GM23338 (cell line): ENCODE data around the gene PDE4B. TPM values are rescaled to one million over a fixed set of nuclear protein-coding genes. Genes with fewer than 3 reads are reported as not detected.

ENCODE experiments used
- ATAC-seq: fragments of 200-7000 bp; cut with Tn5 transposase; 3 replicates; pipeline ENCODE4 v1.9.1; 2020
- DNase-seq: peaks from one replicate; pipeline ENCODE4 v3.0.0-alpha.2; 2015; ENCODE audit warnings: low spot score
- H2AFZ ChIP-seq: fragments of 200-600 bp; sonication (generic); 2 replicates; pipeline ENCODE4 v1.8.0; 2016; ENCODE audit warnings: antibody characterized with exemption, mild to moderate bottlenecking, moderate library complexity
- H3F3A ChIP-seq: fragments of 200-600 bp; sonication (generic); replicated peaks from 2 replicates; pipeline ENCODE4 v1.8.0; 2017; ENCODE audit warnings: antibody characterized with exemption, mixed run types, low read depth
- H3K27ac ChIP-seq: fragments of 200-600 bp; sonication (generic); 2 replicates; pipeline ENCODE4 v1.6.1; 2016; ENCODE audit warnings: low read depth
- H3K27me3 ChIP-seq: fragments of 200-600 bp; sonication (generic); 2 replicates; pipeline ENCODE4 v1.8.0; 2016; ENCODE audit warnings: mild to moderate bottlenecking, mixed run types, moderate library complexity; ENCODE audit not compliant: insufficient read depth
- H3K36me3 ChIP-seq: fragments of 200-600 bp; sonication (generic); 2 replicates; pipeline ENCODE4 v1.8.0; 2016; ENCODE audit warnings: mild to moderate bottlenecking; ENCODE audit not compliant: insufficient read depth
- H3K4me1 ChIP-seq: fragments of 200-600 bp; sonication (generic); 2 replicates; pipeline ENCODE4 v1.8.0; 2016; ENCODE audit warnings: mild to moderate bottlenecking, moderate library complexity; ENCODE audit not compliant: insufficient read depth
- H3K4me2 ChIP-seq: fragments of 200-600 bp; sonication (generic); 2 replicates; pipeline ENCODE4 v1.7.1; 2017; ENCODE audit warnings: mixed run types
- H3K4me3 ChIP-seq: fragments of 200-600 bp; sonication (generic); 2 replicates; pipeline ENCODE4 v1.6.1; 2016; ENCODE audit warnings: mixed run types
- H3K79me2 ChIP-seq: fragments of 200-600 bp; sonication (generic); replicated peaks from 2 replicates; pipeline ENCODE4 v1.8.0; 2017; ENCODE audit warnings: mild to moderate bottlenecking; ENCODE audit not compliant: insufficient read depth
- H3K9me2 ChIP-seq: fragments of 200-600 bp; sonication (generic); 2 replicates; pipeline ENCODE4 v1.8.0; 2017; ENCODE audit not compliant: insufficient read depth
- H4K20me1 ChIP-seq: fragments of 200-600 bp; sonication (generic); replicated peaks from 2 replicates; pipeline ENCODE4 v1.8.0; 2017; ENCODE audit warnings: mild to moderate bottlenecking; ENCODE audit not compliant: insufficient read depth
- H3K27ac Mint-ChIP-seq: 2 replicates; pipeline ENCODE4 v1.8.0; 2020; ENCODE audit warnings: inconsistent platforms, mild to moderate bottlenecking, moderate library complexity, mixed read lengths
- H3K27me3 Mint-ChIP-seq: 3 replicates; pipeline ENCODE4 v1.8.0; 2022; ENCODE audit warnings: low read depth, mild to moderate bottlenecking, moderate library complexity, mixed read lengths, inconsistent platforms; ENCODE audit not compliant: insufficient read depth, poor library complexity
- H3K36me3 Mint-ChIP-seq: 3 replicates; pipeline ENCODE4 v1.8.0; 2021; ENCODE audit warnings: low read depth, mild to moderate bottlenecking, inconsistent platforms, moderate library complexity, mixed read lengths
- H3K4me1 Mint-ChIP-seq: 3 replicates; pipeline ENCODE4 v1.8.0; 2020; ENCODE audit warnings: mild to moderate bottlenecking, inconsistent platforms, mixed read lengths
- H3K4me3 Mint-ChIP-seq: 3 replicates; pipeline ENCODE4 v1.8.0; 2021; ENCODE audit warnings: moderate library complexity, mild to moderate bottlenecking, inconsistent platforms, mixed read lengths
- H3K9me3 Mint-ChIP-seq: 3 replicates; pipeline ENCODE4 v1.8.0; 2020; ENCODE audit warnings: moderate library complexity, mild to moderate bottlenecking, inconsistent platforms, mixed read lengths
- CREB1 ChIP-seq: fragments of 250-450 bp; sonication (Bioruptor Pico); IDR thresholded peaks from 2 replicates; pipeline ENCODE4 v1.5.0; 2020; ENCODE audit warnings: low read depth, mild to moderate bottlenecking, moderate library complexity
- EZH2 ChIP-seq: fragments of 200-600 bp; sonication (generic); IDR thresholded peaks from one replicate; pipeline ENCODE4 v1.8.0; 2017; ENCODE audit warnings: antibody characterized with exemption, mild to moderate bottlenecking, low read depth; ENCODE audit not compliant: unreplicated experiment
- EZH2phosphoT487 ChIP-seq: fragments of 200-600 bp; sonication (generic); IDR thresholded peaks from one replicate; pipeline ENCODE4 v1.8.1; 2018; ENCODE audit warnings: antibody characterized with exemption; ENCODE audit not compliant: unreplicated experiment
- JUNB ChIP-seq: IDR thresholded peaks from one replicate; pipeline ENCODE4 v1.6.1; 2016; ENCODE audit warnings: antibody characterized with exemption; ENCODE audit not compliant: unreplicated experiment
- NANOG ChIP-seq: IDR thresholded peaks from 2 replicates; pipeline ENCODE4 v1.6.1; 2016; ENCODE audit warnings: antibody characterized with exemption, borderline replicate concordance
- POLR2AphosphoS5 ChIP-seq: IDR thresholded peaks from 2 replicates; pipeline ENCODE4 v1.6.1; 2016; ENCODE audit warnings: antibody characterized with exemption, low read depth
- STAT1 ChIP-seq: IDR thresholded peaks from one replicate; pipeline ENCODE4 v1.6.1; 2016; ENCODE audit warnings: antibody characterized with exemption; ENCODE audit not compliant: unreplicated experiment
- ZNF114 ChIP-seq: fragments of 250-450 bp; sonication (Bioruptor Pico); IDR thresholded peaks from 2 replicates; pipeline ENCODE4 v1.5.0; 2020; ENCODE audit warnings: mild to moderate bottlenecking, moderate library complexity
- ZNF331 ChIP-seq: fragments of 250-450 bp; sonication (Bioruptor Pico); IDR thresholded peaks from 2 replicates; pipeline ENCODE4 v1.5.0; 2020; ENCODE audit warnings: low read depth, mild to moderate bottlenecking, moderate library complexity
- polyA plus RNA-seq: library from polyadenylated mRNA; unstranded; fragments of >200 nt; fragmentation: Nextera tagmentation; extraction: Ambion mirVana; gene quantifications from 2 replicates; pipeline ENCODE4 v1.2.1, GENCODE V29; 2016
- total RNA-seq: library from RNA; depleted of rRNA; stranded (reverse); fragments of >200 nt; shearing (Covaris generic); gene quantifications from 2 replicates; pipeline ENCODE4 v1.2.3, GENCODE V29; 2014
- TF ChIP-seq, protein P1 (sequence below): IDR thresholded peaks from one replicate; pipeline ENCODE4 v1.6.1; 2018; ENCODE audit warnings: antibody characterized with exemption; ENCODE audit not compliant: unreplicated experiment
- TF ChIP-seq, protein P2 (sequence below): IDR thresholded peaks from 2 replicates; pipeline ENCODE4 v1.6.1; 2016; ENCODE audit warnings: antibody characterized with exemption
- TF ChIP-seq, protein P3 (sequence below): fragments of 250-450 bp; sonication (Bioruptor Pico); IDR thresholded peaks from 2 replicates; pipeline ENCODE4 v1.5.0; 2020; ENCODE audit warnings: mild to moderate bottlenecking, moderate library complexity
- TF ChIP-seq, protein P4 (sequence below), 2 experiments: fragments of 200-600 bp in 1 of 2; sonication (generic) in 1 of 2; conservative IDR thresholded peaks; 2 replicates each; pipeline versions ENCODE4 v1.5.1 to v1.6.1; 2016 to 2017; ENCODE audit warnings: antibody characterized with exemption in 2 of 2, low read depth in 2 of 2, mild to moderate bottlenecking in 2 of 2, moderate library complexity in 1 of 2

Gene PDE4B
- total and polyA plus RNA-seq, 2 experiments from 2014 or later: 14.0 to 25.6 TPM

DNA sequence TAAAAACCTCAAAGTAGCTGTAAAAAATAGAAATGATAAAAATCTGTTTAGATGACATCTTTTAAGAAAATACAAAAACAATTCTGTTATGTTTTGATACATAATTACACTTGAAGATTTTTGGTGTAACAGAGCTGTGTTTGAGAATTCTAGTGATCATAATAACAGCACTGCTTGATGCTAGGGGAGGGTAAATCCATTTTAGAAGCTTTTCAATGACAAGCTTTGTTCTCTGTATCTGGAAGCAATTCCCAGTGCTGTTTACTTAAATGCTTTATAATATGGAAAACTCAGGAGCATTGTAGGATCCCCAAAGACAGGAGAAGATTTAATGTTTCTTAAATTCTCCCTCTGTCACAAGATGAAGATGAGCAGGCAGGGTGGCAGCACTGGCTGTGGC lies 359.3 kb downstream of the PDE4B start:
- DNase-seq (no peak), ATAC-seq (no peak)
- Mint-ChIP-seq H3K36me3 (no peaks in the 10 kb centered on the region), H3K4me1 (peaks cover 8% of the 10 kb centered on the region; the same call in 2 of the 3 replicates), H3K27ac (no peak overlapping the region), H3K4me3 (no peak overlapping the region), H3K9me3 (no peaks in the 10 kb centered on the region), H3K27me3 (no peaks in the 10 kb centered on the region)
- H3F3A ChIP-seq: no peaks in the 10 kb centered on the region
- H3K79me2 ChIP-seq: no peaks in the 10 kb centered on the region
- TF ChIP-seq POLR2AphosphoS5 (no peak), NANOG (no peak), CREB1 (CRISPR knock-in tag) (no peak), EZH2 (no peak), STAT1 (no peak), ZNF331 (CRISPR knock-in tag) (no peak), EZH2phosphoT487 (no peak), ZNF114 (CRISPR knock-in tag) (no peak), JUNB (no peak)
- TF ChIP-seq, protein P1, sequence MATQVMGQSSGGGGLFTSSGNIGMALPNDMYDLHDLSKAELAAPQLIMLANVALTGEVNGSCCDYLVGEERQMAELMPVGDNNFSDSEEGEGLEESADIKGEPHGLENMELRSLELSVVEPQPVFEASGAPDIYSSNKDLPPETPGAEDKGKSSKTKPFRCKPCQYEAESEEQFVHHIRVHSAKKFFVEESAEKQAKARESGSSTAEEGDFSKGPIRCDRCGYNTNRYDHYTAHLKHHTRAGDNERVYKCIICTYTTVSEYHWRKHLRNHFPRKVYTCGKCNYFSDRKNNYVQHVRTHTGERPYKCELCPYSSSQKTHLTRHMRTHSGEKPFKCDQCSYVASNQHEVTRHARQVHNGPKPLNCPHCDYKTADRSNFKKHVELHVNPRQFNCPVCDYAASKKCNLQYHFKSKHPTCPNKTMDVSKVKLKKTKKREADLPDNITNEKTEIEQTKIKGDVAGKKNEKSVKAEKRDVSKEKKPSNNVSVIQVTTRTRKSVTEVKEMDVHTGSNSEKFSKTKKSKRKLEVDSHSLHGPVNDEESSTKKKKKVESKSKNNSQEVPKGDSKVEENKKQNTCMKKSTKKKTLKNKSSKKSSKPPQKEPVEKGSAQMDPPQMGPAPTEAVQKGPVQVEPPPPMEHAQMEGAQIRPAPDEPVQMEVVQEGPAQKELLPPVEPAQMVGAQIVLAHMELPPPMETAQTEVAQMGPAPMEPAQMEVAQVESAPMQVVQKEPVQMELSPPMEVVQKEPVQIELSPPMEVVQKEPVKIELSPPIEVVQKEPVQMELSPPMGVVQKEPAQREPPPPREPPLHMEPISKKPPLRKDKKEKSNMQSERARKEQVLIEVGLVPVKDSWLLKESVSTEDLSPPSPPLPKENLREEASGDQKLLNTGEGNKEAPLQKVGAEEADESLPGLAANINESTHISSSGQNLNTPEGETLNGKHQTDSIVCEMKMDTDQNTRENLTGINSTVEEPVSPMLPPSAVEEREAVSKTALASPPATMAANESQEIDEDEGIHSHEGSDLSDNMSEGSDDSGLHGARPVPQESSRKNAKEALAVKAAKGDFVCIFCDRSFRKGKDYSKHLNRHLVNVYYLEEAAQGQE: no peak
- TF ChIP-seq, protein P2, sequence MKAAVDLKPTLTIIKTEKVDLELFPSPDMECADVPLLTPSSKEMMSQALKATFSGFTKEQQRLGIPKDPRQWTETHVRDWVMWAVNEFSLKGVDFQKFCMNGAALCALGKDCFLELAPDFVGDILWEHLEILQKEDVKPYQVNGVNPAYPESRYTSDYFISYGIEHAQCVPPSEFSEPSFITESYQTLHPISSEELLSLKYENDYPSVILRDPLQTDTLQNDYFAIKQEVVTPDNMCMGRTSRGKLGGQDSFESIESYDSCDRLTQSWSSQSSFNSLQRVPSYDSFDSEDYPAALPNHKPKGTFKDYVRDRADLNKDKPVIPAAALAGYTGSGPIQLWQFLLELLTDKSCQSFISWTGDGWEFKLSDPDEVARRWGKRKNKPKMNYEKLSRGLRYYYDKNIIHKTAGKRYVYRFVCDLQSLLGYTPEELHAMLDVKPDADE: no peak
- TF ChIP-seq, protein P3, sequence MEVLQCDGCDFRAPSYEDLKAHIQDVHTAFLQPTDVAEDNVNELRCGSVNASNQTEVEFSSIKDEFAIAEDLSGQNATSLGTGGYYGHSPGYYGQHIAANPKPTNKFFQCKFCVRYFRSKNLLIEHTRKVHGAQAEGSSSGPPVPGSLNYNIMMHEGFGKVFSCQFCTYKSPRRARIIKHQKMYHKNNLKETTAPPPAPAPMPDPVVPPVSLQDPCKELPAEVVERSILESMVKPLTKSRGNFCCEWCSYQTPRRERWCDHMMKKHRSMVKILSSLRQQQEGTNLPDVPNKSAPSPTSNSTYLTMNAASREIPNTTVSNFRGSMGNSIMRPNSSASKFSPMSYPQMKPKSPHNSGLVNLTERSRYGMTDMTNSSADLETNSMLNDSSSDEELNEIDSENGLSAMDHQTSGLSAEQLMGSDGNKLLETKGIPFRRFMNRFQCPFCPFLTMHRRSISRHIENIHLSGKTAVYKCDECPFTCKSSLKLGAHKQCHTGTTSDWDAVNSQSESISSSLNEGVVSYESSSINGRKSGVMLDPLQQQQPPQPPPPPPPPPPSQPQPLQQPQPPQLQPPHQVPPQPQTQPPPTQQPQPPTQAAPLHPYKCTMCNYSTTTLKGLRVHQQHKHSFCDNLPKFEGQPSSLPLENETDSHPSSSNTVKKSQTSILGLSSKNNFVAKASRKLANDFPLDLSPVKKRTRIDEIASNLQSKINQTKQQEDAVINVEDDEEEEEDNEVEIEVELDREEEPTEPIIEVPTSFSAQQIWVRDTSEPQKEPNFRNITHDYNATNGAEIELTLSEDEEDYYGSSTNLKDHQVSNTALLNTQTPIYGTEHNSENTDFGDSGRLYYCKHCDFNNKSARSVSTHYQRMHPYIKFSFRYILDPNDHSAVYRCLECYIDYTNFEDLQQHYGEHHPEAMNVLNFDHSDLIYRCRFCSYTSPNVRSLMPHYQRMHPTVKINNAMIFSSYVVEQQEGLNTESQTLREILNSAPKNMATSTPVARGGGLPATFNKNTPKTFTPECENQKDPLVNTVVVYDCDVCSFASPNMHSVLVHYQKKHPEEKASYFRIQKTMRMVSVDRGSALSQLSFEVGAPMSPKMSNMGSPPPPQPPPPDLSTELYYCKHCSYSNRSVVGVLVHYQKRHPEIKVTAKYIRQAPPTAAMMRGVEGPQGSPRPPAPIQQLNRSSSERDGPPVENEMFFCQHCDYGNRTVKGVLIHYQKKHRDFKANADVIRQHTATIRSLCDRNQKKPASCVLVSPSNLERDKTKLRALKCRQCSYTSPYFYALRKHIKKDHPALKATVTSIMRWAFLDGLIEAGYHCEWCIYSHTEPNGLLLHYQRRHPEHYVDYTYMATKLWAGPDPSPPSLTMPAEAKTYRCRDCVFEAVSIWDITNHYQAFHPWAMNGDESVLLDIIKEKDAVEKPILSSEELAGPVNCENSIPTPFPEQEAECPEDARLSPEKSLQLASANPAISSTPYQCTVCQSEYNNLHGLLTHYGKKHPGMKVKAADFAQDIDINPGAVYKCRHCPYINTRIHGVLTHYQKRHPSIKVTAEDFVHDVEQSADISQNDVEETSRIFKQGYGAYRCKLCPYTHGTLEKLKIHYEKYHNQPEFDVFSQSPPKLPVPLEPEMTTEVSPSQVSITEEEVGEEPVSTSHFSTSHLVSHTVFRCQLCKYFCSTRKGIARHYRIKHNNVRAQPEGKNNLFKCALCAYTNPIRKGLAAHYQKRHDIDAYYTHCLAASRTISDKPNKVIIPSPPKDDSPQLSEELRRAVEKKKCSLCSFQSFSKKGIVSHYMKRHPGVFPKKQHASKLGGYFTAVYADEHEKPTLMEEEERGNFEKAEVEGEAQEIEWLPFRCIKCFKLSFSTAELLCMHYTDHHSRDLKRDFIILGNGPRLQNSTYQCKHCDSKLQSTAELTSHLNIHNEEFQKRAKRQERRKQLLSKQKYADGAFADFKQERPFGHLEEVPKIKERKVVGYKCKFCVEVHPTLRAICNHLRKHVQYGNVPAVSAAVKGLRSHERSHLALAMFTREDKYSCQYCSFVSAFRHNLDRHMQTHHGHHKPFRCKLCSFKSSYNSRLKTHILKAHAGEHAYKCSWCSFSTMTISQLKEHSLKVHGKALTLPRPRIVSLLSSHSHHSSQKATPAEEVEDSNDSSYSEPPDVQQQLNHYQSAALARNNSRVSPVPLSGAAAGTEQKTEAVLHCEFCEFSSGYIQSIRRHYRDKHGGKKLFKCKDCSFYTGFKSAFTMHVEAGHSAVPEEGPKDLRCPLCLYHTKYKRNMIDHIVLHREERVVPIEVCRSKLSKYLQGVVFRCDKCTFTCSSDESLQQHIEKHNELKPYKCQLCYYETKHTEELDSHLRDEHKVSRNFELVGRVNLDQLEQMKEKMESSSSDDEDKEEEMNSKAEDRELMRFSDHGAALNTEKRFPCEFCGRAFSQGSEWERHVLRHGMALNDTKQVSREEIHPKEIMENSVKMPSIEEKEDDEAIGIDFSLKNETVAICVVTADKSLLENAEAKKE (CRISPR knock-in tag): no peak
- TF ChIP-seq, protein P4, sequence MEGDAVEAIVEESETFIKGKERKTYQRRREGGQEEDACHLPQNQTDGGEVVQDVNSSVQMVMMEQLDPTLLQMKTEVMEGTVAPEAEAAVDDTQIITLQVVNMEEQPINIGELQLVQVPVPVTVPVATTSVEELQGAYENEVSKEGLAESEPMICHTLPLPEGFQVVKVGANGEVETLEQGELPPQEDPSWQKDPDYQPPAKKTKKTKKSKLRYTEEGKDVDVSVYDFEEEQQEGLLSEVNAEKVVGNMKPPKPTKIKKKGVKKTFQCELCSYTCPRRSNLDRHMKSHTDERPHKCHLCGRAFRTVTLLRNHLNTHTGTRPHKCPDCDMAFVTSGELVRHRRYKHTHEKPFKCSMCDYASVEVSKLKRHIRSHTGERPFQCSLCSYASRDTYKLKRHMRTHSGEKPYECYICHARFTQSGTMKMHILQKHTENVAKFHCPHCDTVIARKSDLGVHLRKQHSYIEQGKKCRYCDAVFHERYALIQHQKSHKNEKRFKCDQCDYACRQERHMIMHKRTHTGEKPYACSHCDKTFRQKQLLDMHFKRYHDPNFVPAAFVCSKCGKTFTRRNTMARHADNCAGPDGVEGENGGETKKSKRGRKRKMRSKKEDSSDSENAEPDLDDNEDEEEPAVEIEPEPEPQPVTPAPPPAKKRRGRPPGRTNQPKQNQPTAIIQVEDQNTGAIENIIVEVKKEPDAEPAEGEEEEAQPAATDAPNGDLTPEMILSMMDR (conservative IDR thresholded peaks at IDR 0.05; ENCODE audit: low read depth in 2 of 2): no peak
- H3K36me3 ChIP-seq: no peaks in the 10 kb centered on the region
- H2AFZ ChIP-seq: no peak overlapping the region
- no peaks in the 10 kb centered on the region for H3K4me1 ChIP-seq
- H4K20me1 ChIP-seq: no peaks in the 10 kb centered on the region
- H3K9me2 ChIP-seq: no peaks in the 10 kb centered on the region
- no peaks in the 10 kb centered on the region for H3K27me3 ChIP-seq
- no peak overlapping the region for H3K4me2 ChIP-seq
- no peak overlapping the region for H3K4me3 ChIP-seq
- H3K27ac ChIP-seq: no peak overlapping the region
